Liver (tissue), 9 donors: ENCODE data around the gene FAM3A. TPM values are rescaled to one million over a fixed set of nuclear protein-coding genes. Genes with fewer than 3 reads are reported as not detected.

Source experiments
- DNase-seq: peaks from one replicate; pipeline ENCODE4 v3.0.0-alpha.2; 2017; ENCODE audit warnings: low spot score
- H3K27ac ChIP-seq, 2 donors: one replicate each; pipeline ENCODE4 v1.7.0; 2013; ENCODE audit warnings: inconsistent platforms in 2 of 2, low read length in 2 of 2, control low read depth in 1 of 2, low read depth in 1 of 2, mild to moderate bottlenecking in 1 of 2
- H3K27me3 ChIP-seq, 4 donors: one replicate each; pipeline versions ENCODE4 v1.6.1 to v1.7.0; 2013; ENCODE audit warnings: low read length in 3 of 4, inconsistent platforms in 1 of 4, mild to moderate bottlenecking in 1 of 4, moderate library complexity in 1 of 4; ENCODE audit not compliant: control insufficient read depth in 4 of 4, insufficient read depth in 4 of 4
- H3K36me3 ChIP-seq, 4 donors: one replicate each; pipeline versions ENCODE4 v1.6.1 to v1.7.0; 2013; ENCODE audit warnings: low read length in 3 of 4, mild to moderate bottlenecking in 3 of 4, low read depth in 1 of 4, moderate library complexity in 1 of 4; ENCODE audit not compliant: control insufficient read depth in 4 of 4, insufficient read depth in 3 of 4
- H3K4me1 ChIP-seq, 4 donors: one replicate each; pipeline versions ENCODE4 v1.6.1 to v1.7.0; 2013; ENCODE audit warnings: low read length in 3 of 4, mild to moderate bottlenecking in 3 of 4, moderate library complexity in 1 of 4; ENCODE audit not compliant: control insufficient read depth in 4 of 4, insufficient read depth in 4 of 4
- H3K4me3 ChIP-seq, 3 donors: one replicate each; pipeline versions ENCODE4 v1.6.1 to v1.7.0; 2013; ENCODE audit warnings: low read length in 3 of 3, control low read depth in 1 of 3, low read depth in 1 of 3, mild to moderate bottlenecking in 1 of 3
- H3K9ac ChIP-seq, 2 donors: one replicate each; pipeline ENCODE4 v1.7.0; 2013; ENCODE audit warnings: low read length in 2 of 2, mild to moderate bottlenecking in 2 of 2, moderate library complexity in 2 of 2, control low read depth in 1 of 2, low read depth in 1 of 2
- H3K9me3 ChIP-seq, 4 donors: one replicate each; pipeline versions ENCODE4 v1.6.1 to v1.7.0; 2013; ENCODE audit warnings: low read length in 3 of 4; ENCODE audit not compliant: control insufficient read depth in 4 of 4
- ATF3 ChIP-seq: IDR thresholded peaks from 2 replicates; pipeline ENCODE4 v1.6.1; 2016; ENCODE audit warnings: antibody characterized with exemption
- EGR1 ChIP-seq, 2 donors: IDR thresholded peaks; 2 replicates each; pipeline ENCODE4 v1.6.1; 2016 to 2018; ENCODE audit warnings: antibody characterized with exemption in 2 of 2, low read depth in 2 of 2
- FOXA1 ChIP-seq: IDR thresholded peaks from 2 replicates; pipeline ENCODE4 v1.6.1; 2016; ENCODE audit warnings: antibody characterized with exemption
- FOXA2 ChIP-seq: IDR thresholded peaks from 2 replicates; pipeline ENCODE4 v1.6.1; 2016; ENCODE audit warnings: antibody characterized with exemption
- GABPA ChIP-seq, 2 donors: IDR thresholded peaks in 1 of 2; conservative IDR thresholded peaks in 1 of 2; 2 replicates each; pipeline ENCODE4 v1.6.1; 2016; ENCODE audit warnings: antibody characterized with exemption in 2 of 2, mild to moderate bottlenecking in 1 of 2, moderate library complexity in 1 of 2
- HNF4A ChIP-seq, 2 donors: conservative IDR thresholded peaks; 2 replicates each; pipeline ENCODE4 v1.6.1; 2016; ENCODE audit warnings: antibody characterized with exemption in 2 of 2, mild to moderate bottlenecking in 2 of 2
- MAX ChIP-seq: IDR thresholded peaks from 2 replicates; pipeline ENCODE4 v1.6.1; 2016; ENCODE audit warnings: antibody characterized with exemption
- NR2F2 ChIP-seq: IDR thresholded peaks from 2 replicates; pipeline ENCODE4 v1.6.1; 2016; ENCODE audit warnings: antibody characterized with exemption
- RAD21 ChIP-seq, 2 donors: IDR thresholded peaks; 2 replicates each; pipeline ENCODE4 v1.6.1; 2016; ENCODE audit warnings: antibody characterized with exemption in 2 of 2, mild to moderate bottlenecking in 2 of 2
- REST ChIP-seq: IDR thresholded peaks from 2 replicates; pipeline ENCODE4 v1.6.1; 2016; ENCODE audit warnings: antibody characterized with exemption, mild to moderate bottlenecking
- RXRA ChIP-seq, 2 donors: IDR thresholded peaks; 2 replicates each; pipeline ENCODE4 v1.6.1; 2017 to 2018; ENCODE audit warnings: antibody characterized with exemption in 2 of 2, mild to moderate bottlenecking in 1 of 2
- SP1 ChIP-seq: IDR thresholded peaks from 2 replicates; pipeline ENCODE4 v1.6.1; 2018; ENCODE audit warnings: antibody characterized with exemption, mild to moderate bottlenecking
- TAF1 ChIP-seq: conservative IDR thresholded peaks from 2 replicates; pipeline ENCODE4 v1.6.1; 2016; ENCODE audit warnings: antibody characterized with exemption, mild to moderate bottlenecking
- YY1 ChIP-seq: IDR thresholded peaks from 2 replicates; pipeline ENCODE4 v1.6.1; 2016; ENCODE audit warnings: antibody characterized with exemption, mild to moderate bottlenecking
- ZBTB33 ChIP-seq: IDR thresholded peaks from 2 replicates; pipeline ENCODE4 v1.6.1; 2016; ENCODE audit warnings: antibody characterized with exemption
- WGBS: extraction: QIAGEN DNeasy Blood & Tissue Kit; methylation state at CpG from one replicate; pipeline ENCODE4 v1.1.7; 2013; 5-methylcytosine and 5-hydroxymethylcytosine counted together
- polyA plus RNA-seq, 2 donors: library from polyadenylated mRNA; stranded (reverse) in 1 of 2; unstranded in 1 of 2; fragments of 200-250 nt in 1 of 2; fragments of >200 nt in 1 of 2; fragmentation: Nextera tagmentation in 1 of 2; extraction: Ambion mirVana in 1 of 2; gene quantifications; one replicate each; pipeline versions ENCODE4 v1.2.1 to v1.2.3, GENCODE V29; 2013 to 2015
- total RNA-seq, 2 donors: library from RNA; depleted of rRNA; stranded (reverse); fragments of >200 nt; gene quantifications; one replicate each; pipeline ENCODE4 v1.2.3, GENCODE V29; 2014
- TF ChIP-seq, protein P1 (sequence below): fragments of 150-350 bp; IDR thresholded peaks from 2 replicates; pipeline ENCODE4 v1.5.1; 2017; ENCODE audit warnings: improper control_type of control experiment, low read depth, low read length; ENCODE audit not compliant: missing input control
- donor health status: healthy.
- donor health status: healthy.
- donor health status: healthy.
- donor health status: healthy.
- donor health status: healthy.

FAM3A gene
- total and polyA plus RNA-seq, 4 donors = 11.6 to 36.3 (median 34.2) TPM

GRCh38 chrX:154464806-154465365, 51.1 kb downstream of the FAM3A start:
- no peaks in the 10 kb centered on the region for H3K27me3 ChIP-seq
- DNase-seq = no peak
- WGBS = 94% methylated on average over 28 of the region's 28 CpGs
- H3K27ac ChIP-seq = no peak overlapping the region
- TF ChIP-seq FOXA1 = no peak
- TF ChIP-seq, protein P1, sequence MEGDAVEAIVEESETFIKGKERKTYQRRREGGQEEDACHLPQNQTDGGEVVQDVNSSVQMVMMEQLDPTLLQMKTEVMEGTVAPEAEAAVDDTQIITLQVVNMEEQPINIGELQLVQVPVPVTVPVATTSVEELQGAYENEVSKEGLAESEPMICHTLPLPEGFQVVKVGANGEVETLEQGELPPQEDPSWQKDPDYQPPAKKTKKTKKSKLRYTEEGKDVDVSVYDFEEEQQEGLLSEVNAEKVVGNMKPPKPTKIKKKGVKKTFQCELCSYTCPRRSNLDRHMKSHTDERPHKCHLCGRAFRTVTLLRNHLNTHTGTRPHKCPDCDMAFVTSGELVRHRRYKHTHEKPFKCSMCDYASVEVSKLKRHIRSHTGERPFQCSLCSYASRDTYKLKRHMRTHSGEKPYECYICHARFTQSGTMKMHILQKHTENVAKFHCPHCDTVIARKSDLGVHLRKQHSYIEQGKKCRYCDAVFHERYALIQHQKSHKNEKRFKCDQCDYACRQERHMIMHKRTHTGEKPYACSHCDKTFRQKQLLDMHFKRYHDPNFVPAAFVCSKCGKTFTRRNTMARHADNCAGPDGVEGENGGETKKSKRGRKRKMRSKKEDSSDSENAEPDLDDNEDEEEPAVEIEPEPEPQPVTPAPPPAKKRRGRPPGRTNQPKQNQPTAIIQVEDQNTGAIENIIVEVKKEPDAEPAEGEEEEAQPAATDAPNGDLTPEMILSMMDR = no peak
- TF ChIP-seq ATF3 = no peak
- no peak for TF ChIP-seq GABPA (IDR thresholded peaks at IDR 0.05 in 1 of 2, conservative IDR thresholded peaks at IDR 0.05 in 1 of 2)
- TF ChIP-seq ZBTB33 = no peak
- no peak for TF ChIP-seq MAX
- TF ChIP-seq EGR1 (IDR thresholded peaks at IDR 0.05; ENCODE audit: low read depth in 2 of 2) = no peak
- TF ChIP-seq RAD21 (IDR thresholded peaks at IDR 0.05) = no peak
- TF ChIP-seq YY1 = no peak
- no peak for TF ChIP-seq REST
- no peak for TF ChIP-seq HNF4A (conservative IDR thresholded peaks at IDR 0.05)
- no peak for TF ChIP-seq SP1
- TF ChIP-seq TAF1 = no peak
- TF ChIP-seq RXRA (IDR thresholded peaks at IDR 0.05) = no peak
- no peak for TF ChIP-seq FOXA2
- TF ChIP-seq NR2F2 = no peak
- H3K9me3 ChIP-seq = no peaks in the 10 kb centered on the region
- H3K9ac ChIP-seq = no peak overlapping the region
- no peaks in the 10 kb centered on the region for H3K4me1 ChIP-seq
- no peak overlapping the region for H3K4me3 ChIP-seq
- peaks cover 0 to 2% (median 0%) of the 10 kb centered on the region in 4 donors for H3K36me3 ChIP-seq
